KBM-7 (cell line): ENCODE measurements around the gene ABHD16A.
A peak's percentile ranks its signal among the peaks of the same experiment; 100 is the strongest.

Experiments used
- DNase-seq: peaks from one replicate; pipeline ENCODE4 v3.0.0-alpha.2; 2015
- in situ Hi-C: fragments of 300-500 bp; cut with MboI; formaldehyde crosslinking; loops from 2 replicates; pipeline ENCODE4 v1.14.3; 2020; ENCODE audit warnings: low sequenced_read_pairs, low pct_unique_long_range_greater_than_20kb, mixed read lengths

Gene ABHD16A

GRCh38 chr6:31666337-31666965 is 36.7 kb downstream of the ABHD16A start:
- no peak for DNase-seq
- in situ Hi-C loops = no loop called here

- DNase-seq = peak; percentile 99
- in situ Hi-C loops = no loop called here
These were observed 37.4 kb downstream of the ABHD16A start, which contains the start of gene CSNK2B for GRCh38 chr6:31665501-31666336. Gene CSNK2B, plus strand, starts transcription at chr6:31666080. Its CDS starts 752 bp downstream, at chr6:31666832.

GRCh38 chr6:31664790-31665500 is 38.2 kb downstream of the ABHD16A start, which contains the start of gene GPANK1:
Gene GPANK1, minus strand, starts transcription at chr6:31664997. Its CDS starts 519 bp downstream, at chr6:31664478.
- in situ Hi-C loops = no loop called here
- DNase-seq = peak; percentile 91

GRCh38 chr6:31663961-31664789 is 38.9 kb downstream of the ABHD16A start:
- no peak for DNase-seq
- in situ Hi-C loops = no loop called here

GRCh38 chr6:31663126-31663960 is 39.8 kb downstream of the ABHD16A start:
- no peak for DNase-seq
- in situ Hi-C loops = no loop called here

GRCh38 chr6:31662124-31662723 is 40.9 kb downstream of the ABHD16A start:
- no peak for DNase-seq
- in situ Hi-C loops = no loop called here

GRCh38 chr6:31661262-31662123 is 41.6 kb downstream of the ABHD16A start:
- in situ Hi-C loops = no loop called here
- DNase-seq = no peak

- in situ Hi-C loops = no loop called here
- peak; percentile 83 for DNase-seq
These were observed 42.5 kb downstream of the ABHD16A start, which contains the start of gene C6orf47 for GRCh38 chr6:31660381-31661261. Gene C6orf47, minus strand, starts transcription at chr6:31660778. Its CDS starts 831 bp downstream, at chr6:31659947.

GRCh38 chr6:31659649-31660380 is 43.3 kb downstream of the ABHD16A start:
- in situ Hi-C loops = no loop called here
- DNase-seq = peak; percentile 36

- in situ Hi-C loops = no loop called here
- no peak for DNase-seq
These were observed 44.0 kb downstream of the ABHD16A start for GRCh38 chr6:31658983-31659648.

- DNase-seq = no peak
- in situ Hi-C loops = no loop called here
These were observed 44.9 kb downstream of the ABHD16A start for GRCh38 chr6:31658158-31658688.

GRCh38 chr6:31657406-31658157 is 45.5 kb downstream of the ABHD16A start:
- DNase-seq = no peak
- in situ Hi-C loops = no loop called here

GRCh38 chr6:31655349-31656237 is 47.5 kb downstream of the ABHD16A start, which contains the start of gene APOM:
Gene APOM, plus strand, starts transcription at chr6:31655894. Its CDS starts 73 bp downstream, at chr6:31655967.
- in situ Hi-C loops = no loop called here
- no peak for DNase-seq
